Measurements from ENCODE around the gene PACSIN1.

GRCh38 chr6:34524499-34524898 lies 58.6 kb downstream of the PACSIN1 start:
- TF ChIP-seq SUZ12 (IDR thresholded peaks at IDR 0.05; ENCODE audit: extremely low read depth, insufficient read depth, insufficient read length) (no peak), YY1 (IDR thresholded peaks at IDR 0.05; ENCODE audit: insufficient read depth, insufficient read length) (no peak)
